Measurements from ENCODE around the gene TUBB4B. TPM values are rescaled to one million over a fixed set of nuclear protein-coding genes. Genes with fewer than 3 reads are reported as not detected.
A peak's percentile ranks its signal among the peaks of the same experiment; 100 is the strongest.

TUBB4B gene
- total RNA-seq: 127 and 144 TPM in 2 replicates

DNA sequence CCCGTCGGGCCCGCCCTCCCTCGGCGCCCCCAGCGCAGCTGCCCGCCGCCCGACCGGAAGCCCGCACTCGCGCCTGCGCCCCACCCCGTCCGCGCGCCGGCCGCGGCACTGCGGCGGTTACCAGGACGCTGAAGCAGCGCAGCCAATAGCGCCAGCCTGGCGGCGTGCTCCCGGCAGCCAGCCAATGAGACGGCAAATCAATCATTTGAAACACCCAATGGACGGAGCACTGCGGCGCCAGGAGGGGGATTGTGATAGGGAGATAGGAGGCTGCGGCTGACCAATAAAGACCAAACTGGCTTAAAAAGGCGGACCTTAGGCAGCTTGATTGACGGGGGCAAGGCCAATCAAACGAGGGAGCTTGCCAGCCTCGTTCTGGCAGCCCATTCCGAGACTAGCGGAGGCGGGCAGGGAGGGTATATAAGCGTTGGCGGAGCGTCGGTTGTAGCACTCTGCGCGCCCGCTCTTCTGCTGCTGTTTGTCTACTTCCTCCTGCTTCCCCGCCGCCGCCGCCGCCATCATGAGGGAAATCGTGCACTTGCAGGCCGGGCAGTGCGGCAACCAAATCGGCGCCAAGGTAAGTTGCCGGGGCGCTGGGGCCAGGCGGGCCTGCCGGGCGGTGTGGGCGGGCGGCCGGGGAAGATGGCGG lies at the start of gene TUBB4B:
TSS of gene TUBB4B (plus strand) at position 447 of the 649 bp plus-strand sequence. CDS start at position 521, 74 bp downstream.
- peak; percentile 100 for DNase-seq (ENCODE audit: low read depth in 2 of 2)

- no peak for DNase-seq (ENCODE audit: low read depth in 2 of 2)
Observed at GRCh38 chr9:137191691-137192447, 49.2 kb upstream of the TUBB4B start.

DNA sequence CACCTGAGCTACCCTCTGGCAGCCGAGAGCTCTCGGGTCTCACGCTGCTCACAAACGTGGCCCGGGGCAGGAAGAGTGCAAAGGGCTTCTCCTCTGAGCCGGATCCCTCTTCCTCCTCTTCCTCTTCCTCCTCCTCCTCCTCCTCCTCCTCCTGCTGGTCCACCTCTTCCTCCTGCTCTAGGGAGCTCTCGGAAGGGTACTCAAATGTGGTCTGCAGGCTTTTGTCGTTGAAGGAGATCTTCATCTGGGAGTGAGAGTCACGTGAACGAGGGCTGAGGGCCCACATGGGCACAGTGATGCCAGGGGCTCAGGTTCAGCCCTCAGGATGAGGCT lies 48.7 kb upstream of the TUBB4B start:
- DNase-seq (ENCODE audit: low read depth in 2 of 2): no peak

- no peak for DNase-seq (ENCODE audit: low read depth in 2 of 2)
Observed at GRCh38 chr9:137192859-137193258, 48.2 kb upstream of the TUBB4B start.

- DNase-seq (ENCODE audit: low read depth in 2 of 2): no peak
Observed at GRCh38 chr9:137193771-137194170, 47.3 kb upstream of the TUBB4B start.

DNA sequence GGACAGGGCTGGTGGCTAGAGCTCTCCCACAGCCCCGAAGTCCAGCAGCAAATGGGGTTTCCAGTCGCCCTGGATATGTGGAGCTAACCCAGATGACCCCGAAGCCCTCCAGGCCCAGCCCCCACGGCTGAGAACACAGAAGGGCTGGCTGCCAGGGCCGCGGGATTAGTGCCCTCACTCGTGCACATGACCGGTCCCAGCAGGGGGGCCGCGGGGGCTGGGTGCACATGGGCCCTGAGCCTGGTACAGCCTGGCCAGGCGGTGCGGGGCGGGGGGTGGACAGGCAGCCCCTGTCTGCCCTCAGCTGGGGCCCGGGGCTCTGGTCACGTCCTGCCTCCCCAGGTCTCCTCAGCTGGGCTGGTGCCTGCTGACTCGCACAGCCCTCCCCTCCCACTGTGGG lies 46.7 kb upstream of the TUBB4B start:
- no peak for DNase-seq (ENCODE audit: low read depth in 2 of 2)

DNA sequence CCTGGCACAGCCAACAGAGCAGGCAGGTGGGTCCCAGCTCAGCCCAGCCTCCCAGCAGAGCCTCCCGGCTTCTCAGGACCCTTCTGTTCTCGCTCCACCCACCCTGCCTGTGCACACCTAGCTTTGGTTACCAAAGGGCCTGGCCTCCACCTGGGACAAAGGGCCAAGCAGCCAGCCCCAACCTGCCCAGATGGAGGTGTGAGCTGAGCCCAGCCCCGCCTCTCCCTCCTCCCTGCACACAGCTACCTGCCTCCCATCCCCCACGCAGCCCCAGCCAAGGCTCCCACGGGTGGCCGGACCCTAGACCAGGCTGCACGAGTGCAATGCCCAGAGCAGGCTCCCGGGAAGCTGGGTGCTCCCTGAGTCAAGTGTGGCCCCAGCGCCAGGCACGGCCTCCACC lies 46.2 kb upstream of the TUBB4B start:
- no peak for DNase-seq (ENCODE audit: low read depth in 2 of 2)

DNA sequence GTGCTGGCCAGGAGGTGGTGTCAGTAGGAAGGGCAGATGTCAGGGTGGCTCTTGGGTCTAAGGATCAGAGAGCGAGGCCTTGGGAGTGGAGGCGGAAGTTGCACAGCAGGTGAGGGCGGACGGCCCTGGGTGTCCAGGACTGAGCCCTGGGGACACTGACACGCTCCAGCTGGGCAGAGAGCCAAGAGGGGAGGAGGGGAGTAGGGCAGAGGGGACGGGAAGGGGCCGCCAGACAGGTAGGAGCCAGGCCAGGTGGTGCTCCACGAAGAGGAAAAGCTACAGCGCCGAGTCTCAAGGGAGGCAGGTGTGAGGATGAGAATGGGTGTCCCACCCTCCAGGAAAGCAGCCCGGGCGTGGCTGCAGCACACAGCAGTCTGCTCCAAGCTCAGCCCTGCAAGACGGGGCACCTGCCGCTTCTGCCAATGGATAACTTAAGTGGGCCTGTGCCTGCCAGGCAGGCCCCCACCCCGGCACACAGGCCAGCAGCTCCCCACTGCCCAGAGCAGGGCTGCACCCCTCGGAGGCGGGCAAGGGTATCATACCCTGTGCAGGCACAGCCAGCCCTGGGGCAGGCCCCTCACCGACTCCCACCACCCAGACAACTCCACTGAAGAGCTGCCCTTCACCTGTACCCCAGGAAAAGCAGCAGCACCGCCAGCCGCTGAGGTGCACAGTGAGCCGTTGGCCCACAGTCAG lies 45.4 kb upstream of the TUBB4B start:
- DNase-seq (ENCODE audit: low read depth in 2 of 2): no peak

DNA sequence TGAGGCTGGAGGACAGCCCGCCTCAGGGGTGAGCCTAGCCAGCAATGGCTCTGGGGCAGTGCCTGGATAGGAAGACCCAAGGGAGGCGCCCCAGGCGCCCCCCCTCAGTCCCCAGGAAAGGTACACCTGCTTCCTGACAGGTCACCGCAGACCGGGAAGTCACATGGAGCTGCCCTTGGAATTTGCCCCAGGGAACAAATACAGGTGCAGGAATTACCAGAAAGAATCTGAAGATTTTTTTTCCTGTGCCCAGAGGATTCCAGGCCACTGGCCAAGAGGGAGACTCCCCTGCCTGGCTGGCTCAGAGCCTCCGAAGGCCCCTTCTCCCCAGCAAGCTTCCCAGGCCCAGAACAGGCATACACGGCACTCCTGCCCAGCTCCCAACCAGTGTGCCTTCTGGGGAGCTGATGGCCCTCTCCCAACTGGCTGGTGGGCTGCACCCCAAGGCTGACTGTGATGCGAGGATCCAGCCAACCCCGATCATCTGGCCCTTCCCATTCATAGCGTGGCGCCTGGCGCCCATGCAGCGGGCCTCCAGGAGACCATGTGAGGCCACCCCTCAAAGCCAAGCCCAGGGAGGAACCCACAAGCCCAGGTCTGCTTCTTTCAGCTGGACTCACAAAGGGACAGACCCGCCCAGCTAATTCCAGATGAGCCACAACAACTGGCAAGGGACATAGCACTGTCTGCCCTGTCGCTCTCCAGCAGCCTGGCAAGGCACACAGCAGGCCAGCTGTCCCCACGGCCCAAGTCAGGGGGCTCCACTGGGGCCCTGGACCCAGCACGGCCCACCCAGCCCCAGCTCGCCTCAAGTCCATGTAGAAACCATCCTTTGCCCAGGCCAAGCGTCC lies 42.8 kb upstream of the TUBB4B start:
- no peak for DNase-seq (ENCODE audit: low read depth in 2 of 2)

DNA sequence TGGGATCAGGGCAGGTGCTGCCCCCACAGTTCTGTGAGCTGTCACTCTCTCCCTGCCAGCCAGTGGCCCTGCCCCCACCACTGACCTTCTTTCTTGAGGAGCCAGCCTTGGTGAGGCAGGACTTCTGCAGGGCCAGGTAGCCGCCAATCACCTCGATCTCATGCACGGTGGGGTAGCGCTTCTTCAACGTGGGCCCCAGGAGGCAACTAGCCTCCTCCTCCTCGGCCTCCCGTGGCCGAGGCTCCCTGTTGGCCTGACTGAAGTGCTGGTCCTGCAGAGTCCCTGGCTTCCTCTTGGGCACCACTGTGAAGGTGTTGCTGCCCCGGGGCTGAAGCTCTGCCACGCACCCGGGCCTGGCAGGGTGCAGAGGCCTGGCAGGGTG lies 42.2 kb upstream of the TUBB4B start:
- no peak for DNase-seq (ENCODE audit: low read depth in 2 of 2)

DNA sequence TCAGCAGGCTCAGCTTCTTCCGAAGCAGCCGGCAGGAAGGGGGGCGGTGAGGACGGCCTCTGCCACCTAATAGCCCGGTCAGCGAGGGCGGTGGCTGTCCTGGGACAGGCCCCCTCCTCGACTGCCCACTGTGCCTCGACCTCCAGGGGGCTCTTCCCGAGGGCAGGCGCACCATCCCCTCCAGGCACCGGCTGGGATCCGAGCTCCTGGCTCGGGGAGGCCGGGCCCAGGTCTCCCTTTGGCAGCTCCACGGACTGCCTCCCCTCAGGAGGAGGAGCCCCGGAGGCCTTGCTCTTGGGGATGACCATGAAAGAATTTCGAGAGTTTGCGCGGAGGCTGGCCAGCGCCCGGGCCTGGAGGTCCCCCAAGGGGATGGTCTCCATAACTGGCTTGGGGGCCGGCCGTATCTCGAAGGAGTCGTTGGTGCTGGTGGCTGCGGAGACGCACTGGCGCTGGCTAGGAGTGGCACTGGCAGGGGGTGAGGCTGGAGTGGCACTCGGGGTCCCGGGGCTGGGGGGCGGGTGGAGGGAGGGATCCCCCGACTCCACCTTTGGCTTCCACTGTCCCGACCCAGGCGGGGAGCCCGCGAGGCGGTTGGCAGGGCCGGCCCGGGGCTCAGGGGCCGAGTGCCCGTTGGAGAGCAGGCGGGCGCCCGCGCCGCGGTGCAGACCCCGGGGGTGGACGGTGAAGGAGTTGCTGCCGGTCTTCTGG lies 41.5 kb upstream of the TUBB4B start:
- no peak for DNase-seq (ENCODE audit: low read depth in 2 of 2)

DNA sequence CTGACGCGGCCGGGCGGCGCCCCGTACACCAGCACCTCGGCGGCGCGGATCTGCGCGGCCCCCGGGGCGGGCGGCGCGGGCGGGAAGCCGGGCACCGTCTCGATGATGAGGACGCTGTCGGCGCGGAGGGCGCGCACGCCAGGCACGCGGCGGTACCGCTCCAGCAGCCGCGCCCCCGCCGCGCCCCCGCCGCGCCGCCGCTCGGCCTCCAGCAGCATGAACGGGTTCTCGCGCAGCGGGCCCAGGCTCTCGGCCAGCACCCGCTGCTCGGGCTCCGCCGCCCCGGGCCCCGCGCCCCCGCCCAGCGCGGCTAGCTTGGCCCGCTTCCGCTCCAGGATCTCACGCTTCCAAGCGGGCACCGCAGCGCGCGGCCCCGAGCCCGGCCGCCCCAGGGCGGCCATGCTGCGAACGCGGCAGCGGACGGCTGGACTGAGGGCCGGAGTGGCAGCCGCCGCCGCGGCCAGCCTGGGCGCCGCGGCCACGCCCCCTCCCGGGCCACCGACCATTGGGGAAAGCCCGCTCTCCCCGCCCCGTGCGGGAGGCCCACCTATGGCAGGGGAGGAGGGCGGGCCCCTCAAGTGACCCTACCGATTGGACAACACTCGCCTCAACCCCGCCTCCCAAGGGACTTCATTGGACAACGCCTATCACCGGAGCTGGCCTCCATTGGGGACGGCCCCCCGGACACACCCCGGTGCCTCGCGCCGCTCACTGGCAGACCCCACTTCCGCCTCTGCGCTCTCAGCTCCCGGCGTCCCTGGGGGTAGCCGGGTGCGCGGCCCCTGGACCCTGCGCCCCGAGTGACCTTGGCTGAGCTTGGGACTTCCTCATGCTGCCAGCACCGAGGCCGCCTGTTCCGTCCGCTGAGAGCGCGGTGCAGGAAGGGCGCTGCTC lies 40.5 kb upstream of the TUBB4B start, which contains the start of gene TPRN:
TSS of gene TPRN (minus strand) at position 431 of the 894 bp plus-strand sequence. CDS start at position 401, 30 bp downstream.
- DNase-seq (ENCODE audit: low read depth in 2 of 2): peak; percentile 95 to 99

DNA sequence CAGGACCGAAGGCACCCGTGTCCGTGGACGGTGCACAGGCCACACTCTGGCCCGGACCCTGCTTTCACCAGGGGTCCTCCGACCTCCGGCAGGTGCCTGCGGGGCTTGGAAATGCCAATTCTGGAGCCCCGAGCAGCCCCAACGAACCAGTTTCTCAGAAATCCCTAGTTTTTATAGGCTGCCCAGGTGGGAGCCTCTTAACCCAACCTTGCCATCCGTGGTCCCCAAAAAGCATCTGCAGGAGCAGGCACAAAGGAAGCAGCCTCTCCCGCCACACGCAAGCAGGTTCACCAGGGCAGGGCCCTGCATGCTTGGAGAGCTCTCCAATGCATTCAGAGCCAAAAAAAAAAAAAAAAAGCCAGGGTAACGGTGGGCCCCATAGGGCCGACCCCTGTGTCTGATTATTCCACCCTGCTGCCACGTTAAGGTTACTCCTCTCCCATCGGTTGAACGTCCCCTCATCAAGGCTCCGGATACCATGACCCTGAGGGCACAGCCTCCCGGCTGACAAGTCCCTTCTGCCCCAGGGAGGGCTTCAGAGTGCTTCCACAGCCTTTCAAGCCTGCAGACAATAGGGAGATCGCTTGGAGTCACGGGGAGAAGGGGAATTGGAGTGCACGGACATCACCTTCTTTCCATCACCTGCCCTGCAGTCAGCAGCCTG lies 39.8 kb upstream of the TUBB4B start:
- no peak for DNase-seq (ENCODE audit: low read depth in 2 of 2)

DNA sequence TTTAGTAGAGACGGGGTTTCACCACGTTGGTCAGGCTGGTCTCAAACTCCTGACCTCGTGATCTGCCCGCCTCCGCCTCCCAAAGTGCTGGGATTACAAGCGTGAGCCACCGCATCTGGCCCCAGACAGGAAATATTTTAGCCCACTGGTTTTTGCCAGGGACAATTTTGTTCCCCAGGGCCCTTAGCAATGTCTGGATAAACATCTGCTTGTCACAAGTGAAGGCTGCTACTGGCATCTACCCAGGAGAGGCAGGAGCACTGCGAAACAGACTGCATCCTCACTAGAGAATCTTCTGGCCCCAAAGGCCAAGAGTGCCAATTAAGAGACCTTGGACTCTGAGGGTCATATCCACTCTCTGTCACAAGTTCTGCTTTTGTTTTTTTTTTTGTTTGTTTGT lies 38.1 kb upstream of the TUBB4B start:
- no peak for DNase-seq (ENCODE audit: low read depth in 2 of 2)

DNA sequence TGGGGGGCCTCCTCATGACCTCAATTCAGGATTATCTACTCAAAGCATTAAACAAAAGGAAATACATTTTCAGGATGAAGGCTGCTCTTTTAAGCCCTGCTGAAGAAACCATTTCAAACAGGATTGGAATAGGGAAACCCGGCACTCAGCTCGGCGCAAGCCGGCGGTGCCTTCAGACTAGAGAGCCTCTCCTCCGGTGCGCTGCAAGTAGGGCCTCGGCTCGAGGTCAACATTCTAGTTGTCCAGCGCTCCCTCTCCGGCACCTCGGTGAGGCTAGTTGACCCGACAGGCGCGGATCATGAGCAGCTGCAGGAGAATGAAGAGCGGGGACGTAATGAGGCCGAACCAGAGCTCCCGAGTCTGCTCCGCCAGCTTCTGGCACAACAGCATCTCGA lies 36.4 kb upstream of the TUBB4B start:
- DNase-seq (ENCODE audit: low read depth in 2 of 2): no peak

DNA sequence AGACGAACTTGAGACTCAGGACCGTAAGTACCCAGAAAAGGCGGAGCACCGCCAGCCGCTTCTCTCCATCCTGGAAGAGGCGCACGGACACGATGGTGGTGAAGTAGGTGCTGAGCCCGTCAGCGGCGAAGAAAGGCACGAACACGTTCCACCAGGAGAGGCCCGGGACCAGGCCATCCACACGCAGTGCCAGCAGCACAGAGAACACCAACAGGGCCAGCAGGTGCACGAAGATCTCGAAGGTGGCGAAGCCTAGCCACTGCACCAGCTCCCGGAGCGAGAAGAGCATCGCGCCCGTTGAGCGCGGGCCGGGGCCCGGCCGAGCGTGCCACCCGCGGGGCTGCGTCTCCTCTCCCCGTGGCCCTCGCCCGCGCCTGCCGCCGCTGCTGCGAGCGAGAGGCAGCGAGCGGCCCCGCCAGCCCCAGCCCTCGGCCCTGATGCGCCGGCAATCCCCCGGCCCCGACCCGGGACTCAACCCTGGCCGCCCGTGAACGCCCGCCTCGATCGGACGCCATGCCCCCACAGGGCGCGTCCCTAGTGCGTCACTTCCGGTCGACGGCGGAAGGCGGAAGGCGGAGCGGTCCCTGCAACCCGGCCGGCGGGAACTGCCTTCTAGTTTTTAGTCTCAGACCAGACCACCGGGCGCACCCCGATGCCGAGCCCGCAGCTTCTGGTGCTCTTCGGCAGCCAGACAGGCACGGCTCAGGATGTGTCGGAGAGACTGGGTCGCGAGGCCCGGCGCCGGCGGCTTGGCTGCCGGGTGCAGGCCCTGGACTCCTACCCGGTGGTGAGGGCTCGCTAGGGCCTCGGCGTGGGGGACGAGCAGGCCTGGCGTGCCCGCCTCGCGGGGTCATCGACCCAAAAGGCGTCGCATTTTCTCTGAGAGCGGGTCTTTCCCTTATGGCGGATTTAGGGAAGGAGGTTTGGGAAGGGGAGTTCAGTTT lies 35.7 kb upstream of the TUBB4B start, which contains the start of the genes NDOR1 and TMEM203:
TSS of gene NDOR1 (plus strand) at position 575 of the 944 bp plus-strand sequence. CDS start at position 653, 78 bp downstream.
TSS of gene TMEM203 (minus strand) at position 523 of the 944 bp plus-strand sequence. CDS start at position 289, 234 bp downstream.
- DNase-seq (ENCODE audit: low read depth in 2 of 2): peak; percentile 63 to 88

GRCh38 chr9:137206602-137207001 lies 34.5 kb upstream of the TUBB4B start:
- no peak for DNase-seq (ENCODE audit: low read depth in 2 of 2)

DNA sequence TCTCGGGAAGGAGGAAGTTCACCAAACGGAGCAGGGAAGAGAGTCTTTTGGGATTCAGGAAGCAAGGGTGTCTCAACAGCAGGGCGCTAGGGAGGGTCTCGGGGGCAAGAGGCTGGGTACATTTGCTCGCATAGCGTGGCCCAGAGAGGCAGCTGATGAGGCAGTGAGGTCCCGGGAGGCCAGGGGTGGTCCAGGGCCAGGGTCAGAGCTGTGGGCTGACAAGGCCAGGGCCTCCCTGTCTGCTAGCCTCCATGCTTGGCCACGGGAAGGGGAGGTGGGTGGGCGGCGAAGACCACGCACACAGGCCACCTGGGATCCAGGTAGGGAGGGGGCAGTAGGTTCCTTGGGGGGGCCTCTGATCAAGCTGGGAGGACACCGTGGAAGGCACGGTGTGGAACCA lies 29.6 kb upstream of the TUBB4B start:
- DNase-seq (ENCODE audit: low read depth in 2 of 2): no peak
